Placental pericyte (primary cell): ENCODE measurements around the gene DDRGK1. TPM values are rescaled to one million over a fixed set of nuclear protein-coding genes. Genes with fewer than 3 reads are reported as not detected.

ENCODE experiments used
- total RNA-seq: library from RNA; depleted of rRNA; stranded (reverse); fragments of >200 nt; gene quantifications from 2 replicates; pipeline ENCODE4 v1.2.3, GENCODE V29; 2012

Gene DDRGK1
- total RNA-seq, result 25.2 and 49.0 TPM in 2 replicates

GRCh38 chr20:3204124-3204794, at the start of gene DDRGK1:
DDRGK1 (minus strand) TSS chr20:3204682; CDS start chr20:3204627, 55 bp downstream.

GRCh38 chr20:3239026-3239866, 34.8 kb upstream of the DDRGK1 start, which contains the start of gene SLC4A11:
SLC4A11 (minus strand) TSS chr20:3239190; CDS start chr20:3239137, 53 bp downstream.

GRCh38 chr20:3209257-3209945, 4.9 kb upstream of the DDRGK1 start, which contains the start of gene ITPA:
ITPA (plus strand) TSS chr20:3209498; CDS start chr20:3209552, 54 bp downstream.

GRCh38 chr20:3172933-3173609, 31.4 kb downstream of the DDRGK1 start, which contains the start of gene LZTS3:
LZTS3 (minus strand) TSS chr20:3173549; CDS start chr20:3167163, 6,386 bp downstream.

Other genes starting within 250 kb of the DDRGK1 start
- gene GNRH2, start 161.1 kb downstream of the DDRGK1 start, total RNA-seq, result 0.29 TPM in 1 of 2 replicates, not detected in the other
- gene MRPS26, start 158.6 kb downstream of the DDRGK1 start, total RNA-seq, result 27.8 and 28.4 TPM in 2 replicates
- gene OXT, start 133.1 kb downstream of the DDRGK1 start, total RNA-seq, result not detected in 2 replicates
- gene AVP, start 120.0 kb downstream of the DDRGK1 start, total RNA-seq, result not detected in 2 replicates
- gene FASTKD5, start 44.8 kb downstream of the DDRGK1 start, total RNA-seq, result 9.8 and 14.9 TPM in 2 replicates
- 4.8 and 6.2 TPM in 2 replicates for gene UBOX5, start 44.8 kb downstream of the DDRGK1 start, total RNA-seq
- 6.0 and 6.3 TPM in 2 replicates for gene LZTS3, start 31.1 kb downstream of the DDRGK1 start, total RNA-seq
- 31.5 and 46.1 TPM in 2 replicates for gene ITPA, start 4.8 kb upstream of the DDRGK1 start, total RNA-seq
- gene SLC4A11, start 34.5 kb upstream of the DDRGK1 start, total RNA-seq, result 2.2 and 2.9 TPM in 2 replicates
- 15.3 and 16.6 TPM in 2 replicates for gene DNAAF9, start 203.0 kb upstream of the DDRGK1 start, total RNA-seq